Ectodermal cell (in vitro differentiated cells): Measurements from ENCODE around the gene ARMC10.
"Not testable (repeated sequence)": the region's sequence is repeated elsewhere in the genome, so short reads cannot be mapped to it uniquely, and the experiment has no call there.

Experiments
- H3K27ac ChIP-seq: 2 replicates; pipeline ENCODE4 v1.7.0; 2013; ENCODE audit warnings: mild to moderate bottlenecking, low read depth, low read length; ENCODE audit not compliant: insufficient read depth, poor library complexity, severe bottlenecking
- H3K27me3 ChIP-seq: 2 replicates; pipeline ENCODE4 v1.7.0; 2013; ENCODE audit warnings: mild to moderate bottlenecking, low read length; ENCODE audit not compliant: insufficient read depth, control insufficient read depth, poor library complexity, severe bottlenecking
- H3K36me3 ChIP-seq: one replicate; pipeline ENCODE4 v1.7.0; 2013; ENCODE audit warnings: low read length; ENCODE audit not compliant: control insufficient read depth, insufficient read depth
- H3K4me1 ChIP-seq: one replicate; pipeline ENCODE4 v1.7.0; 2013; ENCODE audit warnings: low read length; ENCODE audit not compliant: control insufficient read depth, insufficient read depth
- H3K4me3 ChIP-seq: 2 replicates; pipeline ENCODE4 v1.7.0; 2013; ENCODE audit warnings: low read depth, low read length, control low read depth; ENCODE audit not compliant: insufficient read depth
- H3K9me3 ChIP-seq: 2 replicates; pipeline ENCODE4 v1.7.0; 2013; ENCODE audit warnings: mild to moderate bottlenecking, low read length, moderate library complexity; ENCODE audit not compliant: control insufficient read depth
- WGBS, 2 experiments: methylation state at CpG; one replicate each; pipeline ENCODE4 v1.1.7; 2013; ENCODE audit warnings: missing lambda C conversion rate in 2 of 2; 5-methylcytosine and 5-hydroxymethylcytosine counted together

ARMC10 gene

DNA sequence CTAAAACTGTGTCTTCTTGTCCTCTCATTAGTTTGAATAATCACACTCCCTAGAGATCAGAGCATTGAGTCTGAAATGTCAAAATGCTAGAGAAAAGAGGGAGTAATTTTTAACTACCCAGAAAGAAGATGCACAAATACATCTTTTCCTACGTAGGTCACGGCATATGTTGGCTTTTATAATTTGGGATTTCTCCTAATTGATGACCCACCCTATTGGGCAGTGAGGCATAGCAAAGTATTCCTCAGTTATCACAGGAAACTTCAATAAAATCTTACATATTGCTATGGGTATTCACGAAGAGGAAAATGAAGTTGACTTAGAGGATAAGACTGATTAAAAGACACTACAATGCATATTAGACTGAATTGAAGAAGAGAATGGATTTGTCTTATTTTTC, 25.4 kb downstream of the ARMC10 start:
- no peak overlapping the region for H3K27ac ChIP-seq
- H3K9me3 ChIP-seq = no peaks in the 10 kb centered on the region
- H3K27me3 ChIP-seq = no peaks in the 10 kb centered on the region
- 64 to 100% methylated on average over 2 to 3 of the region's 3 CpGs for WGBS, 2 experiments
- H3K4me1 ChIP-seq = no peaks in the 10 kb centered on the region
- no peak overlapping the region for H3K4me3 ChIP-seq
- no peaks in the 10 kb centered on the region for H3K36me3 ChIP-seq

GRCh38 chr7:103101543-103101942, 26.6 kb downstream of the ARMC10 start:
- Histone ChIP-seq H3K36me3 (no peaks in the 10 kb centered on the region), H3K9me3 (no peaks in the 10 kb centered on the region)
- 45 to 46% methylated on average over 2 of the region's 2 CpGs for WGBS, 2 experiments

DNA sequence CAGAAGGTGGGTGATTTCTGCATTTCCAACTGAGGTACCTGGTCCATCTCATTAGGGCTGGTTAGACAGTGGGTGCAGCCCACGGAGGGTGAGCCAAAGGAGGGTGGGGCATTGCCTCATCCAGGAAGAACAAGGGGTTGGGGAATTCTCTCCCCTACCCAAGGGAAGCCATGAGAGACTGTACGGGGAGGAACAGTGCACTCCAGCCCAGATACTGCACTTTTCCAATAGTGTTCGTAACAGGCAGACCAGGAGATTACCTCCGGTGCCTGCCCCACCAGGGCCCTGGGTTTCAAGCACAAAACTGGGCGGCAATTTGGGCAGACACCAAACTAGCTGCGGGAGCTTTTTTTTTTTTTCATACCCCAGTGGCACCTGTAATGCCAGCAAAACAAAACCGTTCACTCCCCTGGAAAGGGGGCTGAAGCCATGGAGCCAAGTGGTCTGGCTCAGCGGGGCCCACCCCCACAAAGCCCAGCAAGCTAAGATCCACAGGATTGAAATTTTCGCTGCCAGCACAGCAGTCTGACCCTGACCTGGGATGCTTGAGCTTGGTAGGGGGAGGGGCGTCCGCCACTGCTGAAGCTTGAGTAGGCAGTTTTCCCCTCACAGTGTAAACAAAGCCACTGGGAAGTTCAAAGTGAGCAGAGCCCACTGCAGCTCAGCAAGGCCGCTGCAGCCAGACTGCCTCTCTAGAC, 31.2 kb downstream of the ARMC10 start:
- H3K9me3 ChIP-seq = no peaks in the 10 kb centered on the region
- no peaks in the 10 kb centered on the region for H3K4me1 ChIP-seq
- H3K36me3 ChIP-seq = no peaks in the 10 kb centered on the region
- no peaks in the 10 kb centered on the region for H3K27me3 ChIP-seq
- H3K27ac ChIP-seq = no peak overlapping the region
- WGBS, 2 experiments = 54 to 55% methylated on average over 12 of the region's 12 CpGs
- H3K4me3 ChIP-seq = no peak overlapping the region

More at GRCh38 chr7:103101543-103101942, 26.6 kb downstream of the ARMC10 start:
- no peaks in the 10 kb centered on the region for H3K27me3 ChIP-seq
- H3K4me1 ChIP-seq = no peaks in the 10 kb centered on the region
- H3K27ac ChIP-seq = no peak overlapping the region
- H3K4me3 ChIP-seq = no peak overlapping the region

- H3K36me3 ChIP-seq, H3K9me3 ChIP-seq, H3K4me3 ChIP-seq, H3K4me1 ChIP-seq, H3K27me3 ChIP-seq, H3K27ac ChIP-seq: not testable (repeated sequence)
- WGBS, 2 experiments = 70 to 75% methylated on average over 6 of the region's 6 CpGs
Observed at GRCh38 chr7:103106703-103107070, 31.7 kb downstream of the ARMC10 start.

DNA sequence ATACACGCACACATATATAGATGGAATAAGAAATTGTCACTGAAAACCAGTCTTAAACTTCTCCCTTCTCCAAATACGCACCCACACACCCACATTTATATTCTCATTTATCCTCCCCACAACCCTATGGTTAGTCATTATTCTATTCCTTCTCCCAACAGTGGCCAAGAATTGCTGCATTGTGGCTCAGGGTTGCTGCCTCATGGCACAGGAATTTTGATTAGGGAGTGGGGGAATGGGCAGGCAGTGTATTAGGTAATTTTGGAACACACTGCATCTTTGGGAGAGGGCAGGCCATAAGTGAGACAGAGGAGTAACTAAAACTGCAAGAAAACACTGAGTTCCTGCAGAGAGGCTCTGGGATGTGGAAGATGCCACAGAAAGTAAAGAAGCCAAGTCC, 38.2 kb downstream of the ARMC10 start:
- H3K9me3 ChIP-seq = no peaks in the 10 kb centered on the region
- no peak overlapping the region for H3K27ac ChIP-seq
- WGBS, 2 experiments = 85 to 100% methylated on average over 2 of the region's 2 CpGs
- no peaks in the 10 kb centered on the region for H3K27me3 ChIP-seq
- no peak overlapping the region for H3K4me3 ChIP-seq
- H3K4me1 ChIP-seq = no peaks in the 10 kb centered on the region
- no peaks in the 10 kb centered on the region for H3K36me3 ChIP-seq

GRCh38 chr7:103114576-103115008, 39.7 kb downstream of the ARMC10 start:
- H3K27me3 ChIP-seq = no peaks in the 10 kb centered on the region
- H3K27ac ChIP-seq = no peak overlapping the region
- no peaks in the 10 kb centered on the region for H3K4me1 ChIP-seq
- 90 to 98% methylated on average over 1 of the region's 1 CpG for WGBS, 2 experiments
- H3K36me3 ChIP-seq = no peaks in the 10 kb centered on the region
- no peaks in the 10 kb centered on the region for H3K9me3 ChIP-seq
- no peak overlapping the region for H3K4me3 ChIP-seq

DNA sequence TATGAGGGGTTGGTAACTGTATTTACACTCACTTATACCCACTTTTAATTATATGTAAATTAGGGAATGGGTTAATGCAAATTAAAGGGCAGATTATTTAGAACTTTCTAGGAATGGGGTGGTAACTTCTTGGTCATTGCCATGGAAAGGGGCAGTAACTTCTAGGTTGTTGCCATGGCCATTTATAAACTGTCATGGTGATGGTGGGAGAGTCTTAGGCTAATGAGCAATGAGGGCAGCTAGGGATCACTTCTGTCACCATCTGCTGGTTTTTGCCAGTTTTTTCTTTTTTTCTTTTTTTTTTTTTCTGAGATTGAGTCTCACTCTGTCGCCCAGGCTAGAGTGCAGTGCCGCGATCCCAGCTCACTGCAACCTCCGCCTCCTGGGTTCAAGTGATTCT, 40.8 kb downstream of the ARMC10 start:
- no peaks in the 10 kb centered on the region for H3K9me3 ChIP-seq
- no peak overlapping the region for H3K27ac ChIP-seq
- peaks cover 3% of the 10 kb centered on the region for H3K36me3 ChIP-seq
- no peak overlapping the region for H3K4me3 ChIP-seq
- no peaks in the 10 kb centered on the region for H3K4me1 ChIP-seq
- WGBS, 2 experiments = 92 to 93% methylated on average over 4 of the region's 4 CpGs
- H3K27me3 ChIP-seq = no peaks in the 10 kb centered on the region

DNA sequence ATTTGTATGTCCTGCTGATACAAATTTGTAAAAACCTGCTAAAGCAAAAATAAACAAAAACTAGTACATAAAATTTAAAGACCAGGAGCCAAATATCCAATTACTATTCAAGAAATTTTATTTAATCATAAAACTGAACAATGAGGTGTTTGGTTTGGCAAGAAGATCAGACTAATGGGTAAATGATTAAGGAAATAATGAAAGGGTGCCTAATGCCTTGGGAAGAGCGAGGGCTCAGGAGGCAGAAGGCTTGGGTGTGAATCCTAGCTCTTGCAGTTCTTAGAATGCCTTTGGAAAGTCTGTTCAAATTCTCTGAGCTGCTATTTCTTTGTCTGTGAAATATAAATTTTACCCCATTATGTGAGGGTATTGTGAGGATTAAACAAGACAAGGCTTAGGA, 41.6 kb downstream of the ARMC10 start:
- Histone ChIP-seq H3K36me3 (peaks cover 3% of the 10 kb centered on the region), H3K4me1 (no peaks in the 10 kb centered on the region), H3K9me3 (no peaks in the 10 kb centered on the region), H3K27ac (no peak overlapping the region), H3K4me3 (no peak overlapping the region), H3K27me3 (no peaks in the 10 kb centered on the region)
- 95 to 100% methylated on average over 1 of the region's 1 CpG for WGBS, 2 experiments

- H3K27ac ChIP-seq = no peak overlapping the region
- no peaks in the 10 kb centered on the region for H3K4me1 ChIP-seq
- peaks cover 3% of the 10 kb centered on the region for H3K36me3 ChIP-seq
- H3K4me3 ChIP-seq = no peak overlapping the region
- H3K9me3 ChIP-seq = no peaks in the 10 kb centered on the region
- no peaks in the 10 kb centered on the region for H3K27me3 ChIP-seq
Observed at GRCh38 chr7:103116991-103117390, 42.1 kb downstream of the ARMC10 start.

DNA sequence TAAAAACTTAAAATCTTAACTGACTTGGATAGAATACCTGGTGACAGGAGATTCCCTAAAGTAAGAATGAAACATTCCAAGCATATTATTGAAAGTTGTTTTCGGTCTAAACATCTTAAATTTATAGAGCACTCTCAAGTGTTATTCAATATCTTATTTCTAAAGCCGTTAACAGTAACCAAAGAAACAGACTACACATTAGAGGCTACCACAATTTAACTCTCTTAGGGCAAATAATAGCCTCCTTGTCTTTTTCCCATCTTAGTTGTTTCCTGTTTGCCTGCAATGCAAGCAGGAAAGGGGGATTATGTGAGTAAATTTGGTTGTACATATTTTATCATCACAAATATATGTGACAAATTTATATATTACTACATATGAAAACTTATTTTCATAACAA, 42.5 kb downstream of the ARMC10 start:
- Histone ChIP-seq H3K4me1 (no peaks in the 10 kb centered on the region), H3K4me3 (no peak overlapping the region), H3K9me3 (no peaks in the 10 kb centered on the region), H3K36me3 (peaks cover 3% of the 10 kb centered on the region), H3K27ac (no peak overlapping the region), H3K27me3 (no peaks in the 10 kb centered on the region)
- WGBS, 2 experiments = 87 to 91% methylated on average over 2 of the region's 2 CpGs
